A375 (cell line): ENCODE data around the gene ARMC3. TPM values are rescaled to one million over a fixed set of nuclear protein-coding genes. Genes with fewer than 3 reads are reported as not detected.

Experiments used
- small RNA-seq: library from RNA; depleted of rRNA; stranded (forward); fragments of <200 nt; gene quantifications from one replicate; pipeline ENCODE3, GENCODE V24; 2014
- total RNA-seq: library from RNA; depleted of rRNA; stranded (reverse); fragments of >200 nt; shearing (Covaris generic); gene quantifications from 2 replicates; pipeline ENCODE4 v1.2.3, GENCODE V29; 2014; rRNA removed

Gene ARMC3, protein sequence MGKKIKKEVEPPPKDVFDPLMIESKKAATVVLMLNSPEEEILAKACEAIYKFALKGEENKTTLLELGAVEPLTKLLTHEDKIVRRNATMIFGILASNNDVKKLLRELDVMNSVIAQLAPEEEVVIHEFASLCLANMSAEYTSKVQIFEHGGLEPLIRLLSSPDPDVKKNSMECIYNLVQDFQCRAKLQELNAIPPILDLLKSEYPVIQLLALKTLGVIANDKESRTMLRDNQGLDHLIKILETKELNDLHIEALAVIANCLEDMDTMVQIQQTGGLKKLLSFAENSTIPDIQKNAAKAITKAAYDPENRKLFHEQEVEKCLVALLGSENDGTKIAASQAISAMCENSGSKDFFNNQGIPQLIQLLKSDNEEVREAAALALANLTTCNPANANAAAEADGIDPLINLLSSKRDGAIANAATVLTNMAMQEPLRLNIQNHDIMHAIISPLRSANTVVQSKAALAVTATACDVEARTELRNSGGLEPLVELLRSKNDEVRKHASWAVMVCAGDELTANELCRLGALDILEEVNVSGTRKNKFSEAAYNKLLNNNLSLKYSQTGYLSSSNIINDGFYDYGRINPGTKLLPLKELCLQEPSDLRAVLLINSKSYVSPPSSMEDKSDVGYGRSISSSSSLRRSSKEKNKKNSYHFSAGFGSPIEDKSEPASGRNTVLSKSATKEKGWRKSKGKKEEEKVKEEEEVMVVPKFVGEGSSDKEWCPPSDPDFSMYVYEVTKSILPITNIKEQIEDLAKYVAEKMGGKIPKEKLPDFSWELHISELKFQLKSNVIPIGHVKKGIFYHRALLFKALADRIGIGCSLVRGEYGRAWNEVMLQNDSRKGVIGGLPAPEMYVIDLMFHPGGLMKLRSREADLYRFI
- total RNA-seq = not detected in 2 replicates

DNA sequence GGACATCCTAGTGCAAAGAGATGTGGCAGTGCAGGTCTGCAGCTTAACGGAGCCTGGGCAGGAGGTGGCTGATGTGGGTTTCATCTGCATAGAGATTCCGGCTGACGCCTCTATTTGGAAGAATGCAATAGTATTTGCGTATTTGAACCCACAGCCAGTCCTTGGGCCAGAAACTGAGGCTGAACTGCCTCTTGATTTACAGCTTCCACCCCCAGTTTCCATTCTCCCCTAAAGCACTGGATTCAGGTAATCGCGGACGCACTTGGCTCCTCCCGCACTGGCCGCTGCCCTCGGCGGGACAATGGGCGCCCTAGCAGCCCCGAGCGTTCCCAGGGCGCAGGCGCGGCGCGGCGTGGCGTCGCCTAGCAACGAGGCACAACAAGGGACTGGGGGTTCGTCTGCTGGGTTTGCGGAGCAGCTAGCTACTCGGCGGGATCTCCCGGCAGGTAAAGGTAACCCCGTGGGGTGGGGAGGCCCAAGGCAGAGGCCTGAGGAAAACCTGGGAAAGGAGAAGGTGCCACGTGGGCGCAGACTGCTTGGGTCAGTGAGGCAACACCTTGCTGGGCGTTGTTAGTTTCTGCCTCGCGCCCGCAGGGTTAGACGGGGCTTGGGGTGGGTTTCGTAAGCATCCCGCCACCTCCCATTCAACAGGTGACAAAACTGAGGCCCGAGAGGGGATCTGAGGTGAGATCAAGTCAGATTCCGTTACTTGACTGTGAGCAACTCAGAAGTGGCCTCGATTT, at the start of gene ARMC3:
TSS of gene ARMC3 (plus strand) at position 393 of the 743 bp plus-strand sequence. CDS start 3,944 bp downstream, outside the sequence.

Small RNAs within 50 kb of the gene (small RNA-seq; reads per million reads assigned to genes)
- 2.5 reads per million, percentile 77 among the genes with 10 or more reads in this experiment for gene RNA5SP304

Other genes starting within 250 kb of the ARMC3 start
- 29.9 and 30.3 TPM in 2 replicates for gene PIP4K2A, start 213.5 kb upstream of the ARMC3 start, total RNA-seq
- gene MSRB2, start 167.5 kb downstream of the ARMC3 start, total RNA-seq = 13.1 and 14.8 TPM in 2 replicates